DND-41 (cell line): ENCODE measurements around the gene TAS1R2.

ENCODE experiments used
- ATAC-seq: fragments of 200-7000 bp; cut with Tn5 transposase; 3 replicates; pipeline ENCODE4 v1.9.1; 2021; ENCODE audit warnings: low read depth; ENCODE audit not compliant: insufficient read depth
- DNase-seq: peaks from one replicate; pipeline ENCODE4 v3.0.0-alpha.2; 2020
- H2AFZ ChIP-seq: 2 replicates; pipeline ENCODE4 v1.6.0; 2012; ENCODE audit warnings: low read depth, low read length
- H3K27ac ChIP-seq: 2 replicates; pipeline ENCODE4 v1.5.1; 2012; ENCODE audit warnings: low read length, inconsistent platforms
- H3K27me3 ChIP-seq: fragments of 200-600 bp; sonication (generic); 2 replicates; pipeline ENCODE4 v1.6.0; 2012; ENCODE audit warnings: low read length, mild to moderate bottlenecking, inconsistent platforms; ENCODE audit not compliant: insufficient read depth, poor library complexity
- H3K36me3 ChIP-seq: 2 replicates; pipeline ENCODE4 v1.5.1; 2012; ENCODE audit warnings: low read length, inconsistent platforms; ENCODE audit not compliant: insufficient read depth
- H3K4me1 ChIP-seq: 2 replicates; pipeline ENCODE4 v1.5.1; 2012; ENCODE audit warnings: mild to moderate bottlenecking, low read length; ENCODE audit not compliant: insufficient read depth
- H3K4me2 ChIP-seq: 2 replicates; pipeline ENCODE4 v1.6.0; 2012; ENCODE audit warnings: mild to moderate bottlenecking, moderate library complexity, low read length, inconsistent platforms; ENCODE audit not compliant: insufficient read depth
- H3K4me3 ChIP-seq, 2 experiments: fragments of 200-600 bp in 1 of 2; shearing (Covaris generic) in 1 of 2; 2 replicates each; pipeline ENCODE4 v1.5.1; 2012 to 2016; ENCODE audit warnings: inconsistent platforms in 2 of 2, low read length in 2 of 2, mild to moderate bottlenecking in 2 of 2, low read depth in 1 of 2, moderate library complexity in 1 of 2
- H3K79me2 ChIP-seq: 2 replicates; pipeline ENCODE4 v1.6.0; 2012; ENCODE audit warnings: low read length, inconsistent platforms; ENCODE audit not compliant: insufficient read depth
- H3K9ac ChIP-seq: 2 replicates; pipeline ENCODE4 v1.6.0; 2012; ENCODE audit warnings: low read depth, mild to moderate bottlenecking, inconsistent platforms, low read length, moderate library complexity
- H3K9me3 ChIP-seq: 2 replicates; pipeline ENCODE4 v1.5.1; 2012; ENCODE audit warnings: low read length, moderate library complexity, mild to moderate bottlenecking, inconsistent platforms; ENCODE audit not compliant: insufficient read depth, severe bottlenecking
- H4K20me1 ChIP-seq: 2 replicates; pipeline ENCODE4 v1.6.0; 2012; ENCODE audit warnings: low read length; ENCODE audit not compliant: insufficient read depth
- EZH2 ChIP-seq: IDR thresholded peaks from 3 replicates; pipeline ENCODE4 v1.6.1; 2012; ENCODE audit warnings: borderline replicate concordance, low read depth, mild to moderate bottlenecking, moderate library complexity, low read length, inconsistent platforms; ENCODE audit not compliant: severe bottlenecking
- TF ChIP-seq, protein P1 (sequence below): IDR thresholded peaks from 2 replicates; pipeline ENCODE4 v1.5.1; 2012; ENCODE audit warnings: borderline replicate concordance, low read length, moderate library complexity, mild to moderate bottlenecking; ENCODE audit not compliant: poor library complexity, severe bottlenecking; ENCODE audit errors: extremely low read depth

TAS1R2 gene

DNA sequence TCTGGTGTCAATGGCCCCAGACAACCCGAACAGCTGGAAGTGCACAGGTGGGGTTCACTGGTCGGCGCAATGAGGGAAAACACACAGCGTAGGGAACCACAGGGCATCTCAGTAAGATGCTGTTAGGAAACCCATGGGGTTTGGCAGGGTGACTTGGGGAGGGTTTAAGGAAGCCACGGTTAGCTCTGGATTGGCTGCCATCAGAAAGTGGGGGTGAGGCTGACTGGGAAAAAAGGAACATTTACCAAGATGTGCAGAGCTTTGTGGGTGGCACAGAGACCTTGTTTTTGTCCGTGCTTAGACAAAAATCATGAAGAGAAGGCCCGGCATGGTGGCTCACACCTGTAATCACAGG is 31.9 kb upstream of the TAS1R2 start:
- Histone ChIP-seq H3K9me3 (no peaks in the 10 kb centered on the region), H3K4me1 (no peaks in the 10 kb centered on the region), H2AFZ (no peak overlapping the region), H3K9ac (no peak overlapping the region), H3K27ac (no peak overlapping the region), H3K79me2 (no peaks in the 10 kb centered on the region), H3K36me3 (no peaks in the 10 kb centered on the region), H3K4me3 (no peak overlapping the region), H3K27me3 (no peaks in the 10 kb centered on the region), H4K20me1 (0 out of 2 replicates have a peak, but pooled peaks cover 3% of the 10 kb centered on the region), H3K4me2 (no peak overlapping the region)
- ATAC-seq (no peak), DNase-seq (no peak)
- TF ChIP-seq, protein P1, sequence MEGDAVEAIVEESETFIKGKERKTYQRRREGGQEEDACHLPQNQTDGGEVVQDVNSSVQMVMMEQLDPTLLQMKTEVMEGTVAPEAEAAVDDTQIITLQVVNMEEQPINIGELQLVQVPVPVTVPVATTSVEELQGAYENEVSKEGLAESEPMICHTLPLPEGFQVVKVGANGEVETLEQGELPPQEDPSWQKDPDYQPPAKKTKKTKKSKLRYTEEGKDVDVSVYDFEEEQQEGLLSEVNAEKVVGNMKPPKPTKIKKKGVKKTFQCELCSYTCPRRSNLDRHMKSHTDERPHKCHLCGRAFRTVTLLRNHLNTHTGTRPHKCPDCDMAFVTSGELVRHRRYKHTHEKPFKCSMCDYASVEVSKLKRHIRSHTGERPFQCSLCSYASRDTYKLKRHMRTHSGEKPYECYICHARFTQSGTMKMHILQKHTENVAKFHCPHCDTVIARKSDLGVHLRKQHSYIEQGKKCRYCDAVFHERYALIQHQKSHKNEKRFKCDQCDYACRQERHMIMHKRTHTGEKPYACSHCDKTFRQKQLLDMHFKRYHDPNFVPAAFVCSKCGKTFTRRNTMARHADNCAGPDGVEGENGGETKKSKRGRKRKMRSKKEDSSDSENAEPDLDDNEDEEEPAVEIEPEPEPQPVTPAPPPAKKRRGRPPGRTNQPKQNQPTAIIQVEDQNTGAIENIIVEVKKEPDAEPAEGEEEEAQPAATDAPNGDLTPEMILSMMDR, result no peak
- TF ChIP-seq EZH2, result no peak

DNA sequence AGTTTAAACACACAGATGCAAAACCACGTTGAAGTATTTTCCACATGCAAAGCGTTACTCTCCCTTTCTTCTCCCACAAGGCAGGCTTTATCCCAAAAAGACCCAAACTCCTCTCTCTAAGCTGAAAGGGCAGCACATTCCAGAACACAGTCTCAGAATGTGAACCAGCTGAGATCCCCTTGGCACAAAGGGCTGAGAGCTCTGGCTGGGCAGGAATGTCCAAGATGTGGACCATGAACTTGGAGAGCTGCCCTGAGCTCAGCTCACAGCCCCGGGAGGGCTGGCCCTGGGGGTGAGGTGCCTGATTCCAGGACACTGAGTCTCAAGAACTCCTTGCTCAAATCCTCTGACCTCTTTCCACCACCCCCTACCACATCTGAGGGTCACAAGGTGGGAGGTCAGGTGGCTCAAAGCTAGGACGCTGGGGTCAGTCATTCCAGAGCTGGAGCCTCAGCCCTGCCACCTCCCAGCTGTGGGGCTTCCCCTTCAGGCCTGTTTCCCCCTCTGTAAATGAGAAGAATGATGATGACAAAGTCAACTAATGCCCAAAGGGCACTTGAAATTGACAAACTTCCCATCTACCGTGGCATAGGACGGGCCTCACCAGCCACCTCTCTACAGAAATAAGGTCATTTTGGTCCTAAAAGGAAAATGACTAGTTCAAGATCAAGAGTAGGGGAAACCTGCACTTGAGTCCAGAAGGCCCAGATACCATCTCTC is 31.4 kb upstream of the TAS1R2 start:
- Histone ChIP-seq H2AFZ (no peak overlapping the region), H3K4me3 (no peak overlapping the region), H3K9ac (no peak overlapping the region), H3K4me1 (no peaks in the 10 kb centered on the region), H3K27ac (no peak overlapping the region), H3K27me3 (no peaks in the 10 kb centered on the region), H3K4me2 (no peak overlapping the region), H3K9me3 (no peaks in the 10 kb centered on the region), H3K79me2 (no peaks in the 10 kb centered on the region), H3K36me3 (no peaks in the 10 kb centered on the region), H4K20me1 (0 out of 2 replicates have a peak, but pooled peaks cover 5% of the 10 kb centered on the region)
- DNase-seq, result no peak
- no peak for ATAC-seq
- TF ChIP-seq, protein P1, result no peak
- no peak for TF ChIP-seq EZH2

DNA sequence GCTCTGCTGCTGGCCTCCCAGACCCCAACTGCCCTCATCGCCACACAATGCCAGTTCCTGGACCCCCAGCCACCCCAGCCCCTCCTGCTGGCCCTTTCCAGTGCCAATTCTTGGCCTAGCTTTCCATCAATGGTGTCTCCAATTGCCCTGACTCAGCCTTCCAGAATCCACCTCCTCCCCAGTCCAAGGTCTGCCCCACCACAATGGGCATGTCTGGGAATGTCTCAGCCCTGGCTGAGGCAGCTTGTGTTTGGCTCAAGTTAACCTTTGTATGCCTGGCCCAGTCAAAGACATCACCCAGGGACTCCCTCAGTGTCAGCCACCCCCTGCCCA is 26.5 kb upstream of the TAS1R2 start:
- Histone ChIP-seq H2AFZ (no peak overlapping the region), H3K27me3 (no peaks in the 10 kb centered on the region), H3K79me2 (no peaks in the 10 kb centered on the region), H3K4me1 (no peaks in the 10 kb centered on the region), H3K9ac (no peak overlapping the region), H3K4me3 (no peak overlapping the region), H3K4me2 (no peak overlapping the region), H3K27ac (no peak overlapping the region), H3K36me3 (peaks cover 7% of the 10 kb centered on the region; the same call in 1 of the 2 replicates), H3K9me3 (no peaks in the 10 kb centered on the region), H4K20me1 (peaks cover 12% of the 10 kb centered on the region; the same call in 1 of the 2 replicates)
- ATAC-seq (no peak), DNase-seq (no peak)
- no peak for TF ChIP-seq EZH2
- TF ChIP-seq, protein P1, result no peak
